NB4 (cell line): ENCODE results near the gene SS18L1.

ENCODE experiments used
- MYC ChIP-seq: IDR thresholded peaks from 2 replicates; pipeline ENCODE4 v1.6.1; 2011; ENCODE audit warnings: low read depth, low read length
- POLR2A ChIP-seq: IDR thresholded peaks from 2 replicates; pipeline ENCODE4 v1.6.1; 2011; ENCODE audit warnings: mild to moderate bottlenecking; ENCODE audit not compliant: insufficient read length; ENCODE audit errors: extremely low read depth
- TF ChIP-seq, protein P1 (sequence below): IDR thresholded peaks from one replicate; pipeline ENCODE4 v1.5.1; 2012; ENCODE audit warnings: low read depth, low read length
- TF ChIP-seq, protein P2 (sequence below): IDR thresholded peaks from 2 replicates; pipeline ENCODE4 v1.6.1; 2011; ENCODE audit warnings: low read depth, low read length

DNA sequence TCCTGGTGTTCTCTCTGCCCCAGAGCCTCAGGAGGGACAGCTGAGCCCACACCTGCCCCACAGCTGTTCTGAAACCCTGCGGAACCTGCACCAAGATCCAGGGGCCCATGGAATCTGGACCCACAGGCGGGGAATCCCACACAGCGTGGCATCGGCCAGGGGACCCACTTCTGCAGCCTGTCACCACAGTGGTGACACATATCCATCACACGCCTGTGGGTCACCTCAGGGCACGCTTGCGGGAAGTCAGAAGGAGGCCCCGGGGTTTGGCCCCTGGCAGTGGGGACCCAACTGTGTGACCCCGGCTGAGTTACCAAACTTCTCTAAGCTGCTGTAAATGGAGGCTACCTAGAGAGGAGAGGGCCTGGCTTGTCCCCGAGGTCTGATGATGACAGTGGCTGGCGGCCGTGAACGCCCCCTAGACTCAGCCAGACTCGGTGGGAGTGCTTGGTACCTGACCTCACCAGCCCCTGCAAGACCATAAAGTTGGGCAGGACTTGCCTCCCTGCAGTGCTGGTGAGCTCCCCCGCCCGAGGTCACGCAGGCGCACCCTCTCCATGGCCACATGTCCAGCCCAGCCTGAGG, 78.8 kb downstream of the SS18L1 start:
- TF ChIP-seq MYC (no peak), POLR2A (no peak)
- TF ChIP-seq, protein P1, sequence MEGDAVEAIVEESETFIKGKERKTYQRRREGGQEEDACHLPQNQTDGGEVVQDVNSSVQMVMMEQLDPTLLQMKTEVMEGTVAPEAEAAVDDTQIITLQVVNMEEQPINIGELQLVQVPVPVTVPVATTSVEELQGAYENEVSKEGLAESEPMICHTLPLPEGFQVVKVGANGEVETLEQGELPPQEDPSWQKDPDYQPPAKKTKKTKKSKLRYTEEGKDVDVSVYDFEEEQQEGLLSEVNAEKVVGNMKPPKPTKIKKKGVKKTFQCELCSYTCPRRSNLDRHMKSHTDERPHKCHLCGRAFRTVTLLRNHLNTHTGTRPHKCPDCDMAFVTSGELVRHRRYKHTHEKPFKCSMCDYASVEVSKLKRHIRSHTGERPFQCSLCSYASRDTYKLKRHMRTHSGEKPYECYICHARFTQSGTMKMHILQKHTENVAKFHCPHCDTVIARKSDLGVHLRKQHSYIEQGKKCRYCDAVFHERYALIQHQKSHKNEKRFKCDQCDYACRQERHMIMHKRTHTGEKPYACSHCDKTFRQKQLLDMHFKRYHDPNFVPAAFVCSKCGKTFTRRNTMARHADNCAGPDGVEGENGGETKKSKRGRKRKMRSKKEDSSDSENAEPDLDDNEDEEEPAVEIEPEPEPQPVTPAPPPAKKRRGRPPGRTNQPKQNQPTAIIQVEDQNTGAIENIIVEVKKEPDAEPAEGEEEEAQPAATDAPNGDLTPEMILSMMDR = no peak
- TF ChIP-seq, protein P2, sequence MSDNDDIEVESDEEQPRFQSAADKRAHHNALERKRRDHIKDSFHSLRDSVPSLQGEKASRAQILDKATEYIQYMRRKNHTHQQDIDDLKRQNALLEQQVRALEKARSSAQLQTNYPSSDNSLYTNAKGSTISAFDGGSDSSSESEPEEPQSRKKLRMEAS = no peak
